Measurements from ENCODE around the gene RNF144A.

Gene RNF144A

GRCh38 chr2:7016601-7017211, 99.5 kb downstream of the RNF144A start:
- H3K9ac ChIP-seq (ENCODE audit: low read length) = no peak overlapping the region
- no peaks in the 10 kb centered on the region for H3K4me1 ChIP-seq (ENCODE audit: low read length)
- no peaks in the 10 kb centered on the region for H3F3A ChIP-seq (ENCODE audit: insufficient read depth, low read length)
- no peaks in the 10 kb centered on the region for H3K9me2 ChIP-seq (replicated peaks; ENCODE audit: insufficient read depth, low read length)
- TF ChIP-seq CTCF (IDR thresholded peaks at IDR 0.05; ENCODE audit: low read length) (no peak), EZH2phosphoT487 (IDR thresholded peaks at IDR 0.05; ENCODE audit: low read length) (no peak), EZH2 (optimal IDR thresholded peaks at IDR 0.05; ENCODE audit: low read depth, low read length) (no peak)
- no peak overlapping the region for H3K4me2 ChIP-seq (ENCODE audit: low read depth, low read length)
- H2AFZ ChIP-seq (ENCODE audit: low read length) = no peak overlapping the region
- H3K4me3 ChIP-seq (ENCODE audit: low read length) = no peak overlapping the region
- no peaks in the 10 kb centered on the region for H3K27me3 ChIP-seq (replicated peaks; ENCODE audit: insufficient read depth, low read length)
- no peak for DNase-seq
- H3K9me3 ChIP-seq (replicated peaks; ENCODE audit: insufficient read depth, low read length) = no peaks in the 10 kb centered on the region
- H3K36me3 ChIP-seq (replicated peaks; ENCODE audit: insufficient read depth, low read length) = no peaks in the 10 kb centered on the region
- no peaks in the 10 kb centered on the region for H4K20me1 ChIP-seq (ENCODE audit: insufficient read depth, low read length)
- no peak overlapping the region for H3K27ac ChIP-seq (ENCODE audit: low read length)
- no peaks in the 10 kb centered on the region for H3K79me2 ChIP-seq (ENCODE audit: low read length)

GRCh38 chr2:7017671-7018281, 100.6 kb downstream of the RNF144A start:
- Histone ChIP-seq H3K4me1 (ENCODE audit: low read length) (no peaks in the 10 kb centered on the region), H4K20me1 (ENCODE audit: insufficient read depth, low read length) (no peaks in the 10 kb centered on the region), H2AFZ (ENCODE audit: low read length) (no peak overlapping the region), H3K4me3 (ENCODE audit: low read length) (no peak overlapping the region), H3K36me3 (replicated peaks; ENCODE audit: insufficient read depth, low read length) (no peaks in the 10 kb centered on the region), H3K79me2 (ENCODE audit: low read length) (no peaks in the 10 kb centered on the region), H3F3A (ENCODE audit: insufficient read depth, low read length) (no peaks in the 10 kb centered on the region), H3K27me3 (replicated peaks; ENCODE audit: insufficient read depth, low read length) (no peaks in the 10 kb centered on the region), H3K9me2 (replicated peaks; ENCODE audit: insufficient read depth, low read length) (no peaks in the 10 kb centered on the region), H3K9ac (ENCODE audit: low read length) (no peak overlapping the region), H3K4me2 (ENCODE audit: low read depth, low read length) (no peak overlapping the region), H3K9me3 (replicated peaks; ENCODE audit: insufficient read depth, low read length) (no peaks in the 10 kb centered on the region), H3K27ac (ENCODE audit: low read length) (no peak overlapping the region)
- no peak for DNase-seq
- TF ChIP-seq EZH2 (optimal IDR thresholded peaks at IDR 0.05; ENCODE audit: low read depth, low read length) = no peak
- TF ChIP-seq CTCF (IDR thresholded peaks at IDR 0.05; ENCODE audit: low read length) = no peak
- no peak for TF ChIP-seq EZH2phosphoT487 (IDR thresholded peaks at IDR 0.05; ENCODE audit: low read length)

- TF ChIP-seq EZH2 (optimal IDR thresholded peaks at IDR 0.05; ENCODE audit: low read depth, low read length) (no peak), CTCF (IDR thresholded peaks at IDR 0.05; ENCODE audit: low read length) (no peak), EZH2phosphoT487 (IDR thresholded peaks at IDR 0.05; ENCODE audit: low read length) (no peak)
- Histone ChIP-seq H3K27ac (ENCODE audit: low read length) (no peak overlapping the region), H4K20me1 (ENCODE audit: insufficient read depth, low read length) (no peaks in the 10 kb centered on the region), H3K9ac (ENCODE audit: low read length) (no peak overlapping the region), H3K79me2 (ENCODE audit: low read length) (no peaks in the 10 kb centered on the region), H2AFZ (ENCODE audit: low read length) (no peak overlapping the region), H3K36me3 (replicated peaks; ENCODE audit: insufficient read depth, low read length) (no peaks in the 10 kb centered on the region), H3K4me3 (ENCODE audit: low read length) (no peak overlapping the region), H3K9me2 (replicated peaks; ENCODE audit: insufficient read depth, low read length) (no peaks in the 10 kb centered on the region), H3K4me2 (ENCODE audit: low read depth, low read length) (no peak overlapping the region), H3K4me1 (ENCODE audit: low read length) (no peaks in the 10 kb centered on the region), H3K27me3 (replicated peaks; ENCODE audit: insufficient read depth, low read length) (no peaks in the 10 kb centered on the region), H3K9me3 (replicated peaks; ENCODE audit: insufficient read depth, low read length) (no peaks in the 10 kb centered on the region), H3F3A (ENCODE audit: insufficient read depth, low read length) (no peaks in the 10 kb centered on the region)
- DNase-seq = no peak
Observed at GRCh38 chr2:7018282-7018701, 101.1 kb downstream of the RNF144A start.

Measured in MM.1S (cell line).